GM21423 (cell line): Measurements from ENCODE around the gene GDPGP1.

Source experiments
- ATAC-seq: cut with Tn5 transposase; IDR thresholded peaks from one replicate; pipeline ENCODE4 v1.9.1; 2021; ENCODE audit warnings: mild to moderate bottlenecking, moderate library complexity; ENCODE audit not compliant: unreplicated experiment

GDPGP1 gene

DNA sequence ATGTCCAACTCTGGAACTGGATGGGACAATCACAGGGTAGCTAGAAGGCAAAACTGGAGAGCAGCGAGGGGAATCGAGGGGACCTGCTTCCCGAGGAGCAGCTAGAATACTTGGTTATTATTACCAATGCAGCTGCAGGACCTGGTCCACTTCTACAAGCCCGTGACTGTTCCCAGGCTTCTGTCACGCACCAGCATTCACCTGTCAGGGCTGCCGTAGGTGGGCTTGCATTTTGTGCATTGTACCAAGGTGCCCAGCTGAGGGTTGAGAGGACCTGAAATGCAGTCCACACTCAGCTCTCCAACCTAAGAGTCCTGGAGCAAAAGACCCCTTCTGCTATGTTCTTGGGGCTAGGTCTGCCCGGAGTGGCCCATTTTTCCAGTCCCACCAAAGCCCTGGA is 30.5 kb upstream of the GDPGP1 start:
- no peak for ATAC-seq

DNA sequence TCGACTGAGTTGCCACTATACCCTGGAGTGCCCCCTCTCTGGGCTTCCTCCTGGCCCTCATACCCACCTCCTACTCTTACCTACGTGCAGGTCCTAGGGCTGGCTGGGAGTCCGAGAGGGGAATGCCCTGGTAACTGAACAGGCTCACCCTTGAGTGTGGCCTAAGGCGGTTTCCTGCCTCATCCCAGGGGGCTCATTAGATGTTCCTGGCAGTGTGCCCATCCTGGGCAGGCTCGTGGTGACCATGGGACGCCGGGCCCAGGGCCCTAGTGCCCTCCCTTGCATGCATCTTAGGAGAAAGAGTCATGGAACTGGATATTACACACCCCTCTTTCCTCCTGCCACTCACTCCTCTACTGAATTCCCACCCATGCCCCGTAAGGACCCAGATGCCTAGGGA is 30.1 kb upstream of the GDPGP1 start:
- ATAC-seq, result no peak

DNA sequence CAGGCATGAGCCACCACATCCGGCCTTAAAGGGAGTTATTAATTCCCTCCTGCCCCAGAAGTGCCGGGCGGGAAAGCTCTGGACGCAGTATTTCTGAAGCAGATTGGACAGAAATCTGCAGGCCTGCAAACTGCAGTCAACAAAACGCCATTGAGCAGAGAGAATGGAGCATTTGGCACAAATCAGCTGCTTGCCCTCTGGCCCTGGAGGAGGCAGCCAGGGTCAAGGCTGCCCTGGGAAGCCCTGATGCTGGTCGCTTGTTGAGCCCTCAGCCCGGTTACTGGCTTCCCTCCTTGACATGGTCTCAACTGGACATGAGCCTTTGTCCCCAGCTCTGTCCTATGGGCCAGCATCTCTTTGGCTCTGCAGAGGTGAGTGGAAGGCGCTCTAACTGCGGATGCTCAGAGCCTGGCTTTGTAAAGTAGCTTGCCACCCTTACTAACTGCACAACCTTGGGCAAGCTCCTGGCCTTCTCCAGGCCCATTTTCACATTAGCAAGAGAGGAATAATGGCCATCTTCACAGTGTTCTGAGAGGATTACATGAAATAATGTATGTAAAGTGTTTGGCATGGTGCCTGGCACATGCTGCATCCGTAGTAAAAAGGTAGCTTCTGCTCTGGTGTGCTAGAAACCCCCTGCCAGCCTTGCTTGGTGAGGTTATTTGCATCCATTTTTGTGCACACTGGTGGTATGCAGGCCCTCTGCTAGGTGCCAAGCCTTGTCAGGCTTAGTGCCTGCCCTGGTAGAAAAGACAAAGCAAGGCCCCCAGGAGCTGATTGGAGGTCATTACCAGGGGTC is 28.8 kb upstream of the GDPGP1 start:
- no peak for ATAC-seq

DNA sequence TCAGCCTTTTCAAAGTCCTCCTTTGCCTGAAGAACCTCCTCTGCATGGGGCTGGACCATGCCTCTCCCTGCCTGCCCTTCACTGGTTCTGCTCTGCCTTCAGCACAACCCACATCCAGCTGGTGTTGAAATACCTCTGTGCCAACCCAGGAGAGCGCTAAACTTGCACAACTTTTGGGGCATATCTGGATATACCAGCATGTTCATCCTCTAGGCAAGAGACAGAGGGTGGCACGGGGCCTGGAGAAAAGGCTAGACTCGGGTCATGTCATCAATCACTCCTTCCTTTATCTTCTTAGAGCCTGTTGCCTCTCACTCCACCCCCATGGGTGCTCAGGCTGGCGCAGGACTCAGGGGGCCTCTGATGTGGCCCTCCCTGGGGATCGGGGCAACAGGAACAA is 28.1 kb upstream of the GDPGP1 start:
- ATAC-seq, result no peak

DNA sequence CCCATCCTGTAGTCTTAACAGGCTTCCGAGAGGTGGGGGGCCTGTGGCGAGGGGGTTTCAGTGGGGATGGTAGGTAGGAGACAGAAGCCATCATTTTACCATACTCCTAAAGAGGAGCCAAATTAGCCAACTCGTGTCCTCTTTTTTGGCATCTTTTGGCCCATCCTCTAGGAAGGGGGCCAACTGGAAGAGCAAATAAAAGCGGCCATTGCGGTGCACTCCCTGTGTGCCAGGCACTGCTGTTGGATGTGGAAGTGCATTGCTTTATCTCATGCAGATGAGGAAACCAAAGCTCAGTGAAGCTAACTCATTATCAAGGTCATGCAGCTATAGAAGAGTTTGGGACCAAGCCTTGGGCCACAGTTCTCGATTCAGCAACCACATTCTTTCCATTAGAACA is 26.8 kb upstream of the GDPGP1 start:
- no peak for ATAC-seq

DNA sequence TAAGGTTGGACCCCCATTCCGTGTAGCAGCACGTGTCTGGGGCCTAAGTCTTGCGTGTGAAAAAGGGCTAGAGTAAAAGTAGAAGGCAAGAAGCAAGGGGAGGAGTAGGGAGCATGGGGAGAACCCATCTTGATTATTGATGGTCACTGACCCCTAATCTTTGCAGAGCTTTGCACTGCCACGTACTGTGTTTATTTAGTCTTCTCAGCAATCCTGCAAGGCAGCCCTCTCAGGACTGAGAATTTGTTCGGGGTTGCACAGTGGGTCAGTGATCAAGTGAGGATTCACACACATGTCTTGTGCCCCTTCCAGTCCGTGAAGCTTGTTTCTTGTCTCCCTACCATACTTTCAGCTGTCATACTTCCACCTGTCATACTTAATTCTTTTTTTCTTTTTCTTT is 25.7 kb upstream of the GDPGP1 start:
- ATAC-seq, result no peak

DNA sequence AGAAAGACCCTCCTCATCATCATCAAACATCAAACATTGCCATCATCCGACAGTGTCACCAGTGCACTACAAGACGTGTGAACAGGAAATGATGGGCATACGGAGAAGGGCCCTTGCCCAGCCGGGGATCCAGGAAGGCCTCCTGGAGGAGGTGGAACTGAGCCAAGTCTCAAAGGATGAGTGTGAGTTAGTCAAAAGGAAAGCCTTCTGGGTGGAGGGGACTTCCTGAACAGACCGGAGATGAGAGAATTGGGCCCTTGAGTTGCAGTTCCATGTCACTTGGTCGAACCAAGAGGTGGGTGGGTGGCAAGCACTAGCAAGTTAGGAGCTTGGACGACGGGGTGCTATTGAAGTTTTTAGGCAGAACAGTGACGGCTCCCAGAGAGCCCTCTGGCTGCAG is 24.4 kb upstream of the GDPGP1 start:
- ATAC-seq, result no peak

DNA sequence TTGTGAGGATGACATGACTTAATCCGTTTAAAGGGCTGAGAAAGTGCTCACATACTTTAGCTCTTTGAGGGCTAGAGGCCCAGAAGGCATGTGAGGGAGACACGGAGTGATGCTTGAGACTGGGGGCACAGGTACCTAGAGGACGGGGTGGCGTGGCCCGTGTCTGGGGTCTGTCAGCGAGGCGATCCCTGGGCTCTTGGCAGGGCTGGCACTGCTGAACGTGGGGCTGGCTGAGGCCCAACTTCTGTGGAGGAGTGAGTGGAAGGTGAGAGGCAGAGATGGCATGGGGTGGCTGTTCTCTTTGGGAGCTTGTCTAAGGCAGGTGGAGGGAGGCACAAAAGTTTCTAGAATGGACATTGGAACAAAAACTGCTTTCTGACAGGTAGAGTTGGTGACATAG is 23.4 kb upstream of the GDPGP1 start:
- no peak for ATAC-seq

DNA sequence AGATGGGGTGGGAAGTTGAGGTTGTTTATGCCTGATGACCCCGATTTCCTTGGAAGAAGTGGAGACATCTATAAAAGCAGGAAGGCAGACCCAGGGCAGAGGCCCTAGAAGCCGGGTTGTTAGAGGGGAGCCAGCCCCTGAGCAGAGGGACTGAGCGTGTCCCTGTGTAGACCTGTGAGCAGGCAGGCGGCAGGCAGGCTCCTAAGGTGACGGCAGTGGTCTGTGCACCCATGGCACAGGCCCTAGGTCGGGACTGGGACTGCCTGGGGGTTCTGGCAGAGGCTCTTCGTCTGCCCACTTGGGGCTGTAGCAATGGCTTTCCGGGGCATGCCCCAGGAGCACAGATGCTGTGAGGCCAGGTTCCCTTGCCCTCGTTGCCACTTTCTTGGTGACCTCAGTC is 23.0 kb upstream of the GDPGP1 start:
- ATAC-seq, result no peak

DNA sequence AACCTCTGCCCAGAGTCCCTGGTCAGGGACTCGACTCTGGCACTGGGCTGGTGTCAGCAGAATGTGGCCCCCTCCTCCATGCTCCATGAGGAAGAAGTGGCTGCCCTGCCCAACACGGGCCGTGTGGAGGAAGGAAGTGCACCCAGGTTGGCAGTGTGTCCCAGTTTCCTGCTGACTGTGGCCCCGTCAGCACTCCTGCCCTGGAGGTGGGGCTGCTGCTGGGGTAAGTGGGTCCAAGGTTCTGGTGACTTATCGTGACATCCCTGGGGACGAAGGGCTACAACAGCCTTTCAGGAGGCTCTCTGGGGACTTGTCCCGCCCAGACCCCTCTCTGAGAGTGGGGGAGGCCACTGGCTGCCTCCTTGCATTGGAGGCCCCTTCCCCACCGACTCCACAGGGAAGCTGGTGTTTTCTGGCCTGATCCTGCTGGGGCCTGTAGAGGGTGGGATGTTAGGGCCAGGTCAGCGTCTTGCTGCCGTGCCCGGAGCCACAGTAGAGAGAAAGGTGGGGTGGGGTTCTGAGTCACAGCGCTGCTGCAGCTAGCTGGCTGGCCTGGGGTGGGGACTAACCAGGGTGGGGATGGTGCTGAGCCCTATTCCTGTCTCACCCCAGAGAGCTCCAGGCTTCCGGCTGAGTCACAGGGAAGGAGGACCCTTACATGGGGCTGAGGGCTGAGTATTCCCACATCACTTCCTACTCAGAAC is 22.4 kb upstream of the GDPGP1 start:
- ATAC-seq, result no peak

DNA sequence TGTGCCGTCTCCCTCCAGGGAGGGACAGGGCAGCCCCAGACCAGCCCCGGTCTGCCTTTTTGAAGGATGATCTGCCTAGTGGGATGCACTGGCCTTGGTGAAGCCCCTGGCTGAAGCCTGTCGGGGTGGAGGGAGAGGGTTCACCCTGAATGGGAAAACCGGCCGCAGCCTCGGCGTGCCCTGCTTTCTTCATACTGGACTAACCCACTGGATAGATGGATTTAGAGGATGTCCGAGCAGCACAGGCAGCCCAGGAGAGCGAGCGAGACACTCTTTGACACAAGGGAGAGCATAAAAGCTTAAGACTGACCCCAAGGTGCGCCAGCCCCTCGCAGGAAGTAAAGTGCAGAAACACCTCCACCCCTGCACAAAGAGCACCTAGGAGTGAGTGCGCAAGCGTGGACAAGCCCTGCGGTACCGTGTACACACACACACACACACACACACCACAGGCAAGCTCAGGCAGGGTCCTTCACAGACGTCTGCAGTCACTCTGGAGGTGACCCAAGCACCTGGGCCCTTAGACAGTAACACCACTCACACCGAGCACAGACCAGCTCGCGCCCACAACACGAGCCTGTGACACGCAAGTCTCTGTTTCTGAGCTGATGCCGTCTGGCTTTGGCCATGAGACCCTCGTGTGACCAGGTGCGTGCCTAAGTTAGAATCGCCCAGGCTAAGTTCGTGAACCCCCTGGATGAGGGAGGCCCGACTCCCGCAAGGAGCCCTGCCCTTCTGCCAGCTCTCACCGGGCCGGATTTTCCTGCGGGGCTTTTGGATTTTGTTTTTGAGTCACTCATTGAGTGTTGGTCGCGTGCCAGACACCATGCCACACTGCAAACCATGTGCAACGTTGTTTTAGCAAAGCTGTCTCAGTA is 21.5 kb upstream of the GDPGP1 start:
- no peak for ATAC-seq

DNA sequence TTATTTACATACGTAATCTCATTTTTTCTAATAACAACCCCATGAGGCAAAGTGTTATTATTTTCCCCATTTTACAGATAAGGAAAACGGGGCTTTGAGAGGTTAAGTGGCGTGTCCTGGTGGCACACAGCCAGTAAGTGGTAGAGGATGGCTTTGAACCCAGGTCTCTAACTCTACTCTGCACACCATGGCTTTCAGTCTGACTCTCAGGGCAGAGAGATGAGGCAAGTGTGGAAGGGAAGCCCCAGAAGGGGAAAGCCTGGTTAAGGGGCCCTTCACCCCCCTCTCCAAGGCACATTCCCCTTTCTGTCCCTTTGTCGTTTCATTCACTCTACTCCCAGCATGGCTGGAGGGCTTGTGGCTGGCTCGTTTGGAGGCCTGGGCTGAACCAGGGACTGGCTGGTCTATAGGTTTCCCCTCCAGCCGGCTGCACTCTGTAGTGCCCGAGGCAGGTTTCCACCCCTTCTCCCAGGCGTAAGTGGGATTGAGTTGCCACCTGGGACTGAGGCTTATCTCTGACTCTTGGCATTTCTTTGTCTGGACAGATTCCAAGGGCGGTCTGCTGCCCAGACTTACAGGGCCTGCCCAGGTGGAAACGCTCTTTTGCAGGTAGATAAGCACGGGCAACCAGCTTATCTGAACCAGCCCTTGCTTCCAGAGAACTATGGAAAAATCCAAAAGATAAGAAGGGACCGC is 20.7 kb upstream of the GDPGP1 start:
- no peak for ATAC-seq

DNA sequence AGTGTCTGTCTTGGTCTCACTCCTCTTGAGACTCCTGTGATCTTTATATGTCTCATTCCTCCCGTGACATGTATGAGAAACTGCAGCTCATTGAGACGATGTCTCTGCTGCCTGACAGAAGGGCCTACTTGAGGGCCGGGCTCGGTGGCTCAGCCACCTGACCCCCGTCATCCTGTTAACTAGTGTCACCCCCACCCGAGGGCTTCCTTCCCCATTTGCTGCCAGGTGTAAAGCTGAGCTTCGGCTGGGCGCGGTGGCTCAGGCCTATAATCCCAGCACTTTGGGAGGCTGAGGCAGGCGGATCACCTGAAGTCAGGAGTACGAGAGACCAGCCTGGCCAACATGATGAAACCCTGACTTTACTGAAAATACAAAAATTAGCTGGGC is 20.2 kb upstream of the GDPGP1 start:
- ATAC-seq, result no peak

DNA sequence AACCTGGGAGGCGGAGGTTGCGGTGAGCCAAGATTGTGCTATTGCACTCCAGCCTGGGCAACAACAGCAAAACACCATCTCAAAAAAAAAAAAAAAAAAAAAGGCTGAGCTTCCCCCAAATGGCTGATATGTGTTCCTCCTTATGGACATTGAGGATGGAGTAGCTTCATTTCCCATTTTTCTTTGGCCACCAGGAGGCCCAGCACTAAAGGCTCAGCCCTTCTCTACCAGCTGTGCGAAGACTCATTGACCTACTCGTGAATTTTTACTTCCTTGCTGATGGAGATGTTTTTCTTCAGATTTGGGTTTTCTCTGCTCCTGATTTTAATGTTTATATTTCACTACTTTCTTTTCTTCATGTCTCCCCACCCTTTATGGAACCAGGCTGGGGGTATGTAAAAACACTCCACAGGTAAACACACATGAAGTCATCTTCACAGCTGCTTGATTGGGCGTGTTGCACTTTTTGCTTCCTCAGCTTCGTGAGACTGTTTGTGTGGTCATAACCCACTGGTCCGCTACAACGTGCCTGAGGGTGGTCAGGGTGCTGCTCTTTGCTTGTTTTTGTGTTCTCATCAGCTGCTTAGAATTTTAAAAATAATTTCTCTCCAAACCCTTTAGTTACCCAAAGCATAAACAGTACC is 19.3 kb upstream of the GDPGP1 start:
- ATAC-seq, result no peak

DNA sequence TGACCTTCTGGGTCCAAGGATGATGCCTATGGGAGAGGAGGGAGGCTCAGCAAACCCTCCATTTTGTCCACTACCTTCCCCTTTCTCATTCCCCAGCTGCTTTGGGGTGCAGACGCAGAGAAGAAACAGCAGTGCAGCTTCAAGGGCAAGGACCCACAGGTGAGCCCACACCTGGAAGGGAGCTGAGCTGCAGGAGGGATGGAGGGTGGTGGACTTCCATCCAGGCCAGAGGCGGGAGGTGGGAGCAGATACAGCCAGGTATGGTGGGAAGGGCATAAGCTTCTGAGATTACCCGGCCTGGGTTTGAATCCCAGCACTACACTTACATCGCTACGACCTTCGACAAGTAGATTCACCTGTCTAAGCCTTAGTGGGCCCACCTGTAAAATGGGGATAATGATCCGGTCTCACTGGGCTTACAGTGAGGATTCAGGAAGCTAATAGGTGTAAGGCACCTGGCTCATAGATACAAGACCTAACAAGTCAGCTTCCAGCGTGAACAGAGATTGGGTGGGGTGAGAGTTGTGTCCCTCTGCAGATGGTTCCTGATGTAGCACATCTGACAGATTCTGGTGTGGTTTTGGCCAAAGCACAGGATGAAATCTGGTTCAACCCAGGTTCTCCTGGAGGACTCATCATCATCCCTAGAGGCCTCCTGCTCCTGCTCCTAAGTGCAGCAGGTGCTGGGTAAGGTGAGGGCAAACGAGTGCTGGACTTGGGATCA is 16.2 kb upstream of the GDPGP1 start:
- ATAC-seq, result no peak

DNA sequence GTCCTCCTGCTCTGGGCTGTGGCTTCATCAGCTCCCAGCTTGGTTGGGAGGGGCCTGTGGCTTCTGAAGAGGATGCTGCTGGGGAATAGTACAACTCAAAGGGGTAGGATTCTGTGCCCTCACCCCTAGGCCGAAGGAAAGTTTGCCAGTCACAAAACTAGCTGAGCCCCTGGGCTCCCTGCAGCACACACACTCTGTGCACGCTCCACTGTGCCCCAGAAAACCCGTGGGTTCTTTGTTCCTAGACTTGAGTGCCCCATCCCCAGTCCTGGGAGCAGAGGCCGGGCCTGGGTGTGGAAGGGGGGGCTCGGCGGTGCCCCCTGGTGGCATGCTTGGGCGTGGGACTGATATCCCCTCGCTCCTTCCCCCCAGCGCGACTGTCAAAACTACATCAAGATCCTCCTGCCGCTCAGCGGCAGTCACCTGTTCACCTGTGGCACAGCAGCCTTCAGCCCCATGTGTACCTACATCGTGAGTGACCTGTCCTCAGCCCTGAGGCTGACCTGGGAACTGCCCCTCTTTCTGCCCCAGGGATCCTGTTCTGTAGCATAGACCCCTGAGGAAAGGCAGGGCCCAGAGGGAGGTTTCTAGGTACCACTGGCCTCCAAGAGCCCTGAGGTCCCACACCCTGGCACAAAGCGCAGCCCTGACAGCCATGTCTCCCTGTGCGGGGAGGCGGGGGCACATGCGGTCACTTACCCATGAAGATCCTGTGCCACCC is 14.4 kb upstream of the GDPGP1 start:
- ATAC-seq, result no peak

DNA sequence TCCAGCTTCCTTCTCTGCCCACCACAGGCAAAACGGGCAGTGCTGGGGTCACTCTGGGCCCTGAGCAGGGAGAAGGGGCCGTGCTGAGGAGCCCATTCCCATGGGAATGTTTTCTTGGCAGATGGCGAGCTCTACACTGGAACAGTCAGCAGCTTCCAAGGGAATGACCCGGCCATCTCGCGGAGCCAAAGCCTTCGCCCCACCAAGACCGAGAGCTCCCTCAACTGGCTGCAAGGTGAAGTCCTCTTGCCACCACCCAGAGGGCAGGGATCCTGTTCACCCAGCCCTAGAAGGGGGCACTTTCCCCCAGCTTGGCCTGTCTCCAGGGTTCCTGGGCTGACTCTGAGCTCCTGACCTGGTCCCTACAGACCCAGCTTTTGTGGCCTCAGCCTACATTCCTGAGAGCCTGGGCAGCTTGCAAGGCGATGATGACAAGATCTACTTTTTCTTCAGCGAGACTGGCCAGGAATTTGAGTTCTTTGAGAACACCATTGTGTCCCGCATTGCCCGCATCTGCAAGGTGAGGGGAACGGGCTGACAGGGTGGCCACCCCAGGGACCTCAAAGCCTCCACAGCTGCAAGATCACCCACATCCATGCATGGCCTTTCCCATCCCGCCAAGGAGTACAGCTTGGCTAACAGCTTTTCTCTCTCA is 12.6 kb upstream of the GDPGP1 start:
- ATAC-seq, result no peak

DNA sequence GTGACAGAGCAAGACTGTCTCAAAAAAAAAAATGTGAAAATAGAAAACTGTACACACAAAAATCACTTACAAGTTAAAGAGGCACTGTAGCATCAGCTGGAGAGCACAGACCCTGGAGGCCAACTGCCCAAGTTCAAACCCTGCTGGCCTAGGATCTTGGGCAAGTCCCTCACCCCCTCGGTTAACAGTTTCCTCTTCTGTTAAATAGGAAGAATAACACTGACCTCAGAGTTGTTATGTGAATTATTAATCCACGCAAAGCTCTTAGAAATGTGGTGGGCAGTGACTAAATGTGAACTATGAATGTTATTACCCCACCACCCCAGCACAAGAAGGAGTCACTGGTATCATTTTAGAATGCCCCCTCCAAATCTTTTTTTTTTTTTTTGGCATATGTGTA is 11.5 kb upstream of the GDPGP1 start:
- ATAC-seq, result no peak
